T-helper 9 cell (primary cell): ENCODE results near the gene BCL2A1.
"Not testable (repeated sequence)": the region's sequence is repeated elsewhere in the genome, so short reads cannot be mapped to it uniquely, and the experiment has no call there.

Source experiments
- DNase-seq: peaks from one replicate; pipeline ENCODE4 v3.0.0-alpha.2; 2020

The BCL2A1 gene

GRCh38 chr15:79956354-79956939 lies 14.5 kb downstream of the BCL2A1 start:
- no peak for DNase-seq

GRCh38 chr15:79954661-79955060 lies 16.3 kb downstream of the BCL2A1 start:
- no peak for DNase-seq

- DNase-seq, result no peak
Observed at GRCh38 chr15:79953951-79954444, 17.0 kb downstream of the BCL2A1 start.

- DNase-seq, result no peak
Observed at GRCh38 chr15:79952329-79952728, 18.7 kb downstream of the BCL2A1 start.

- no peak for DNase-seq
Observed at GRCh38 chr15:79950247-79950646, 20.7 kb downstream of the BCL2A1 start.

- no peak for DNase-seq
Observed at GRCh38 chr15:79948761-79949160, 22.2 kb downstream of the BCL2A1 start.

GRCh38 chr15:79948095-79948695 lies 22.8 kb downstream of the BCL2A1 start:
- DNase-seq, result no peak

- no peak for DNase-seq
Observed at GRCh38 chr15:79947009-79947408, 24.0 kb downstream of the BCL2A1 start.

- no peak for DNase-seq
Observed at GRCh38 chr15:79944622-79945021, 26.4 kb downstream of the BCL2A1 start.

GRCh38 chr15:79943820-79944219 lies 27.2 kb downstream of the BCL2A1 start:
- no peak for DNase-seq

- no peak for DNase-seq
Observed at GRCh38 chr15:79942741-79943481, 28.1 kb downstream of the BCL2A1 start.

- no peak for DNase-seq
Observed at GRCh38 chr15:79939399-79939798, 31.6 kb downstream of the BCL2A1 start.

- DNase-seq, result no peak
Observed at GRCh38 chr15:79938143-79938542, 32.9 kb downstream of the BCL2A1 start.

- not testable (repeated sequence) for DNase-seq
Observed at GRCh38 chr15:79935556-79936201, 35.3 kb downstream of the BCL2A1 start.

- no peak for DNase-seq
Observed at GRCh38 chr15:79933231-79933630, 37.8 kb downstream of the BCL2A1 start.

- no peak for DNase-seq
Observed at GRCh38 chr15:79932447-79932846, 38.5 kb downstream of the BCL2A1 start.

- no peak for DNase-seq
Observed at GRCh38 chr15:79930516-79930915, 40.5 kb downstream of the BCL2A1 start.

GRCh38 chr15:79929412-79929811 lies 41.6 kb downstream of the BCL2A1 start:
- DNase-seq, result no peak

- DNase-seq, result not testable (repeated sequence)
Observed at GRCh38 chr15:79926116-79926515, 44.9 kb downstream of the BCL2A1 start.

- DNase-seq, result no peak
Observed at GRCh38 chr15:79924379-79924778, 46.6 kb downstream of the BCL2A1 start.

GRCh38 chr15:79923515-79924169 lies 47.4 kb downstream of the BCL2A1 start:
- peak; percentile 97 for DNase-seq

GRCh38 chr15:79923079-79923514 lies 47.9 kb downstream of the BCL2A1 start:
- DNase-seq, result peak; percentile 54
